GM23338 (cell line): Measurements from ENCODE around the gene LBHD1.

Source experiments
- EZH2 ChIP-seq: fragments of 200-600 bp; sonication (generic); IDR thresholded peaks from one replicate; pipeline ENCODE4 v1.8.0; 2017; ENCODE audit warnings: antibody characterized with exemption, mild to moderate bottlenecking, low read depth; ENCODE audit not compliant: unreplicated experiment
- EZH2phosphoT487 ChIP-seq: fragments of 200-600 bp; sonication (generic); IDR thresholded peaks from one replicate; pipeline ENCODE4 v1.8.1; 2018; ENCODE audit warnings: antibody characterized with exemption; ENCODE audit not compliant: unreplicated experiment
- JUNB ChIP-seq: IDR thresholded peaks from one replicate; pipeline ENCODE4 v1.6.1; 2016; ENCODE audit warnings: antibody characterized with exemption; ENCODE audit not compliant: unreplicated experiment
- POLR2AphosphoS5 ChIP-seq: IDR thresholded peaks from 2 replicates; pipeline ENCODE4 v1.6.1; 2016; ENCODE audit warnings: antibody characterized with exemption, low read depth
- TF ChIP-seq, protein P1 (sequence below), 2 experiments: fragments of 200-600 bp in 1 of 2; sonication (generic) in 1 of 2; conservative IDR thresholded peaks; 2 replicates each; pipeline versions ENCODE4 v1.5.1 to v1.6.1; 2016 to 2017; ENCODE audit warnings: antibody characterized with exemption in 2 of 2, low read depth in 2 of 2, mild to moderate bottlenecking in 2 of 2, moderate library complexity in 1 of 2
- TF ChIP-seq, protein P2 (sequence below): IDR thresholded peaks from one replicate; pipeline ENCODE4 v1.6.1; 2018; ENCODE audit warnings: antibody characterized with exemption; ENCODE audit not compliant: unreplicated experiment

DNA sequence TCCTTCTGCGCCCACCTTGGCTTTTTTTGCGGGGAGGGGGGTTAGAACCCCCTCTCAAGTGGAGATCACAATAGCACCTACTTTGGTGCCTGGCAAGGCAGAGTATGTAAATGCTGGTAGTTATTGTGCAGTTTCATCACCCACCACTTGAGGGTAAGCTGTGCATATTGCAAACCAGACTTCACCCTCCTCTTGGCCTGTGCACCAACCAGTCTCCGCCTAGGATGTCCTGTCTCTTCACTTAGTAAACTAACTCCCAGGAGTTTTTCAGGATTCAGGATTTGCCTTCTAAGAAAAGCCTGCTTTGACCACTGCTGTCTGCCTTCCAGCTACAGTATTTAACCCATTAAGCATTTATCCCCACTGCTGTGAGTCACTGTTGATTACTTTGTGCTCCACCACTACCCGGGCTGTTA is 8.8 kb upstream of the LBHD1 start:
- TF ChIP-seq JUNB (no peak), POLR2AphosphoS5 (no peak), EZH2 (no peak), EZH2phosphoT487 (no peak)
- TF ChIP-seq, protein P1, sequence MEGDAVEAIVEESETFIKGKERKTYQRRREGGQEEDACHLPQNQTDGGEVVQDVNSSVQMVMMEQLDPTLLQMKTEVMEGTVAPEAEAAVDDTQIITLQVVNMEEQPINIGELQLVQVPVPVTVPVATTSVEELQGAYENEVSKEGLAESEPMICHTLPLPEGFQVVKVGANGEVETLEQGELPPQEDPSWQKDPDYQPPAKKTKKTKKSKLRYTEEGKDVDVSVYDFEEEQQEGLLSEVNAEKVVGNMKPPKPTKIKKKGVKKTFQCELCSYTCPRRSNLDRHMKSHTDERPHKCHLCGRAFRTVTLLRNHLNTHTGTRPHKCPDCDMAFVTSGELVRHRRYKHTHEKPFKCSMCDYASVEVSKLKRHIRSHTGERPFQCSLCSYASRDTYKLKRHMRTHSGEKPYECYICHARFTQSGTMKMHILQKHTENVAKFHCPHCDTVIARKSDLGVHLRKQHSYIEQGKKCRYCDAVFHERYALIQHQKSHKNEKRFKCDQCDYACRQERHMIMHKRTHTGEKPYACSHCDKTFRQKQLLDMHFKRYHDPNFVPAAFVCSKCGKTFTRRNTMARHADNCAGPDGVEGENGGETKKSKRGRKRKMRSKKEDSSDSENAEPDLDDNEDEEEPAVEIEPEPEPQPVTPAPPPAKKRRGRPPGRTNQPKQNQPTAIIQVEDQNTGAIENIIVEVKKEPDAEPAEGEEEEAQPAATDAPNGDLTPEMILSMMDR (conservative IDR thresholded peaks at IDR 0.05; ENCODE audit: low read depth in 2 of 2): peak; percentile 28 to 50; a peak in 2 of 4 replicates
- TF ChIP-seq, protein P2, sequence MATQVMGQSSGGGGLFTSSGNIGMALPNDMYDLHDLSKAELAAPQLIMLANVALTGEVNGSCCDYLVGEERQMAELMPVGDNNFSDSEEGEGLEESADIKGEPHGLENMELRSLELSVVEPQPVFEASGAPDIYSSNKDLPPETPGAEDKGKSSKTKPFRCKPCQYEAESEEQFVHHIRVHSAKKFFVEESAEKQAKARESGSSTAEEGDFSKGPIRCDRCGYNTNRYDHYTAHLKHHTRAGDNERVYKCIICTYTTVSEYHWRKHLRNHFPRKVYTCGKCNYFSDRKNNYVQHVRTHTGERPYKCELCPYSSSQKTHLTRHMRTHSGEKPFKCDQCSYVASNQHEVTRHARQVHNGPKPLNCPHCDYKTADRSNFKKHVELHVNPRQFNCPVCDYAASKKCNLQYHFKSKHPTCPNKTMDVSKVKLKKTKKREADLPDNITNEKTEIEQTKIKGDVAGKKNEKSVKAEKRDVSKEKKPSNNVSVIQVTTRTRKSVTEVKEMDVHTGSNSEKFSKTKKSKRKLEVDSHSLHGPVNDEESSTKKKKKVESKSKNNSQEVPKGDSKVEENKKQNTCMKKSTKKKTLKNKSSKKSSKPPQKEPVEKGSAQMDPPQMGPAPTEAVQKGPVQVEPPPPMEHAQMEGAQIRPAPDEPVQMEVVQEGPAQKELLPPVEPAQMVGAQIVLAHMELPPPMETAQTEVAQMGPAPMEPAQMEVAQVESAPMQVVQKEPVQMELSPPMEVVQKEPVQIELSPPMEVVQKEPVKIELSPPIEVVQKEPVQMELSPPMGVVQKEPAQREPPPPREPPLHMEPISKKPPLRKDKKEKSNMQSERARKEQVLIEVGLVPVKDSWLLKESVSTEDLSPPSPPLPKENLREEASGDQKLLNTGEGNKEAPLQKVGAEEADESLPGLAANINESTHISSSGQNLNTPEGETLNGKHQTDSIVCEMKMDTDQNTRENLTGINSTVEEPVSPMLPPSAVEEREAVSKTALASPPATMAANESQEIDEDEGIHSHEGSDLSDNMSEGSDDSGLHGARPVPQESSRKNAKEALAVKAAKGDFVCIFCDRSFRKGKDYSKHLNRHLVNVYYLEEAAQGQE: no peak
